BLaER1 (cell line): Measurements from ENCODE around the gene ST3GAL6.

Experiments used
- H3K27ac ChIP-seq: shearing (Covaris generic); formaldehyde crosslinking; 2 replicates; pipeline ENCODE4 v1.8.1; 2022
- H3K27me3 ChIP-seq: shearing (Covaris generic); formaldehyde crosslinking; 2 replicates; pipeline ENCODE4 v1.8.1; 2022
- H3K36me3 ChIP-seq: shearing (Covaris generic); formaldehyde crosslinking; 2 replicates; pipeline ENCODE4 v1.8.1; 2022
- H3K4me1 ChIP-seq: shearing (Covaris generic); formaldehyde crosslinking; 2 replicates; pipeline ENCODE4 v1.8.1; 2022
- H3K4me2 ChIP-seq: shearing (Covaris generic); formaldehyde crosslinking; 2 replicates; pipeline ENCODE4 v1.8.1; 2022
- H3K4me3 ChIP-seq: shearing (Covaris generic); formaldehyde crosslinking; 2 replicates; pipeline ENCODE4 v1.8.1; 2022
- H3K9ac ChIP-seq: shearing (Covaris generic); formaldehyde crosslinking; 2 replicates; pipeline ENCODE4 v1.8.1; 2022
- H3K9me3 ChIP-seq: shearing (Covaris generic); formaldehyde crosslinking; 2 replicates; pipeline ENCODE4 v1.8.1; 2022
- H4K20me1 ChIP-seq: shearing (Covaris generic); formaldehyde crosslinking; 2 replicates; pipeline ENCODE4 v1.8.1; 2022
- Cebpa-rat ChIP-seq: shearing (Covaris generic); IDR thresholded peaks from 2 replicates; pipeline ENCODE4 v1.8.1; 2022

ST3GAL6 gene

GRCh38 chr3:98780343-98780742 lies 17.2 kb downstream of the ST3GAL6 start:
- no peak overlapping the region for H3K27ac ChIP-seq
- no peaks in the 10 kb centered on the region for H3K36me3 ChIP-seq
- H3K4me3 ChIP-seq, result no peak overlapping the region
- no peak overlapping the region for H3K9ac ChIP-seq
- no peak overlapping the region for H3K4me2 ChIP-seq
- no peaks in the 10 kb centered on the region for H3K9me3 ChIP-seq
- H3K4me1 ChIP-seq, result no peaks in the 10 kb centered on the region
- no peaks in the 10 kb centered on the region for H4K20me1 ChIP-seq
- TF ChIP-seq Cebpa-rat, result no peak
- H3K27me3 ChIP-seq, result no peaks in the 10 kb centered on the region

- Histone ChIP-seq H3K4me1 (no peaks in the 10 kb centered on the region), H3K4me3 (no peak overlapping the region), H3K9ac (no peak overlapping the region), H4K20me1 (no peaks in the 10 kb centered on the region), H3K27me3 (no peaks in the 10 kb centered on the region), H3K9me3 (no peaks in the 10 kb centered on the region), H3K36me3 (no peaks in the 10 kb centered on the region), H3K27ac (no peak overlapping the region), H3K4me2 (no peak overlapping the region)
- no peak for TF ChIP-seq Cebpa-rat
Observed at GRCh38 chr3:98782824-98783500, 19.8 kb downstream of the ST3GAL6 start.

- H3K36me3 ChIP-seq, result no peaks in the 10 kb centered on the region
- no peaks in the 10 kb centered on the region for H3K27me3 ChIP-seq
- H3K27ac ChIP-seq, result no peak overlapping the region
- H3K9ac ChIP-seq, result no peak overlapping the region
- TF ChIP-seq Cebpa-rat, result no peak
- no peaks in the 10 kb centered on the region for H3K4me1 ChIP-seq
- H3K9me3 ChIP-seq, result no peaks in the 10 kb centered on the region
- H3K4me3 ChIP-seq, result no peak overlapping the region
- H3K4me2 ChIP-seq, result no peak overlapping the region
- H4K20me1 ChIP-seq, result no peaks in the 10 kb centered on the region
Observed at GRCh38 chr3:98784042-98784441, 20.9 kb downstream of the ST3GAL6 start.

DNA sequence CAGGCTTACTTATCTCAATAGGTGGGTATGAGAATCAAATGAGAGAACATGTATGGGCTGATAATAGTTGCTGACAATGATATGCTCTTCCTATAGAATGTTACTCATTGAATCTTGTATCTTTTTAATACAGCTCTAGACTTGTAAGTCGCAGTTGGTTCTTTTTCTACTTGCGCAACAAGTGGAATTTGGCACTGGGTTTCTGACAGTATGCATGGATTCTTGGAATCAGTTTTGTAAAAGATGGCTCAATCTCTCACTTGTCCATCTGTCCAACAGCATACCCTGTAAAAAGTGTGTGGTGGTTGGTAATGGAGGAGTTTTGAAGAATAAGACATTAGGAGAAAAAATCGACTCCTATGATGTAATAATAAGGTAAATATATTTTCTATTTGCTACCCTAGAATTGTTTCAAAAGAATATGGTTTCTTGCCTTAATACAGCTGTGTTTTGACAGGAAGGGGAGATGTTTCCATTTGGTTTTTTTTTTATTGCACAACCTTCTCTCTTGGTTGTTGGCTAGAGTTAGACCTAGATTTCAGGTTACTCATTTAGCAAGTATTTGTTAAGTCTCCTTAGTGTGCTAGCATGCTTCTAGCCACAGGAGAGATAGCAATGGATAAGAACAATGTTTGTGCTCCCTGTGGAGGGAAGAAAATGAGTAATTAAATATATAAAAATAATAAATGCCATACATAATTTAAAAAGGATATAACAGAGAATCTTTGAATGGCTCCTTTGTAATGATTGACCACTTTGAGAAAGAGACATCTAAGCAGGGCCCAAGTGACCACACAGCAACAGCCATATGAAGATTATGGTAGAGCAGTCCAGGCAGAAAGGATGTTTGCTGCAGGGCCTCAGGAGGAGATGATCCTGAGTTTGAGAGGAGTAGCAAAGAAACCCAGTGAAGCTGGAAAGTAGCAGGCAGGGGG lies 21.8 kb downstream of the ST3GAL6 start:
- Histone ChIP-seq H3K4me3 (no peak overlapping the region), H3K27ac (no peak overlapping the region), H3K4me2 (no peak overlapping the region), H4K20me1 (no peaks in the 10 kb centered on the region), H3K4me1 (no peaks in the 10 kb centered on the region), H3K9ac (no peak overlapping the region), H3K9me3 (no peaks in the 10 kb centered on the region), H3K36me3 (no peaks in the 10 kb centered on the region), H3K27me3 (no peaks in the 10 kb centered on the region)
- TF ChIP-seq Cebpa-rat, result no peak

GRCh38 chr3:98786364-98787006 lies 23.3 kb downstream of the ST3GAL6 start:
- Histone ChIP-seq H3K9me3 (no peaks in the 10 kb centered on the region), H3K4me3 (no peak overlapping the region), H3K4me2 (no peak overlapping the region), H3K9ac (no peak overlapping the region), H4K20me1 (no peaks in the 10 kb centered on the region), H3K36me3 (no peaks in the 10 kb centered on the region), H3K27me3 (no peaks in the 10 kb centered on the region), H3K4me1 (no peaks in the 10 kb centered on the region), H3K27ac (no peak overlapping the region)
- no peak for TF ChIP-seq Cebpa-rat

DNA sequence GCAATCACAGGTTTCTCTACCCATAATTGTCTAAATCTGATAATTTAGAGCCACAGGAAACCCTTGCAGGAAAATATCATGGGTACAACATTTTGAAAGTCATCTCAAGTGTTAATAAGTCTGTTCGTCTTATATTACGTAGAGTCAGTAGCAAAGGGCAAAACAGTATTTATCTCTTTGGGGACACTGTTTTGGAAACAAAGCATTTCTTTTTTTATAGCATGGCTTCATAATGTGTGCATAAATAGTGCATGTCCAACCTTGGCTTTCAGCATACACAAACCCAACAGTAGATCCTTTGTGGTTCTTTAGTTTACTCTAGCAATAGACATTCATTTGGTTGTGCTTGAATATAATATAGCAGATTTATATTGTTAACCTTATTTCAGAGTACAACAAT lies 24.0 kb downstream of the ST3GAL6 start:
- TF ChIP-seq Cebpa-rat, result no peak
- no peak overlapping the region for H3K27ac ChIP-seq
- no peaks in the 10 kb centered on the region for H4K20me1 ChIP-seq
- no peaks in the 10 kb centered on the region for H3K36me3 ChIP-seq
- no peaks in the 10 kb centered on the region for H3K4me1 ChIP-seq
- H3K4me2 ChIP-seq, result no peak overlapping the region
- no peak overlapping the region for H3K9ac ChIP-seq
- H3K9me3 ChIP-seq, result no peaks in the 10 kb centered on the region
- H3K4me3 ChIP-seq, result no peak overlapping the region
- H3K27me3 ChIP-seq, result no peaks in the 10 kb centered on the region

DNA sequence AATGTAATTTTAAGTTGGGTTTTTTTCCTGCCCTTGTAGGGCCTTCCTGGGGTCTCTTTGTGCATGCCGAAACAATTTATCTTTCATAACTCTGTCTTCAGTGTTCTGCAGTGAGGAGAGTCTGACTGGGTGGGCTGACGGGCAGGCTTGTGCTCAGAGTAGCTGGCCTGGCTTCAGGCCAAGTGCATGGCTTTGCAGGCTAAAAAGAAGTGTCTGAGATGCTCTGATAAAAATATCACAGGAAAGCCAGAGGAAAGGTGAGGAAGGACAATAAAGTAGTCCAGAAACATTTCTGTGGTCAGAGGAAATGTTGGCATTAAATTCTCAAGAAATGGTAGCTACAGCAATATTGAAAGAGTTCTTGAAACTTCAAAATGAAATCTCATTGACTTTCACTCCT lies 25.5 kb downstream of the ST3GAL6 start:
- no peaks in the 10 kb centered on the region for H3K36me3 ChIP-seq
- no peak overlapping the region for H3K27ac ChIP-seq
- H3K4me1 ChIP-seq, result no peaks in the 10 kb centered on the region
- no peak overlapping the region for H3K4me2 ChIP-seq
- H4K20me1 ChIP-seq, result no peaks in the 10 kb centered on the region
- no peak overlapping the region for H3K9ac ChIP-seq
- H3K4me3 ChIP-seq, result no peak overlapping the region
- TF ChIP-seq Cebpa-rat, result no peak
- no peaks in the 10 kb centered on the region for H3K27me3 ChIP-seq
- no peaks in the 10 kb centered on the region for H3K9me3 ChIP-seq

GRCh38 chr3:98791341-98792325 lies 28.5 kb downstream of the ST3GAL6 start:
- TF ChIP-seq Cebpa-rat, result no peak

GRCh38 chr3:98793971-98794370 lies 30.8 kb downstream of the ST3GAL6 start:
- H3K27ac ChIP-seq, result no peak overlapping the region
- no peaks in the 10 kb centered on the region for H4K20me1 ChIP-seq
- no peak overlapping the region for H3K4me2 ChIP-seq
- no peak overlapping the region for H3K9ac ChIP-seq
- no peak for TF ChIP-seq Cebpa-rat
- no peaks in the 10 kb centered on the region for H3K9me3 ChIP-seq
- H3K4me1 ChIP-seq, result no peaks in the 10 kb centered on the region
- peaks cover 4% of the 10 kb centered on the region; the same call in 1 of the 2 replicates for H3K36me3 ChIP-seq
- no peaks in the 10 kb centered on the region for H3K27me3 ChIP-seq
- no peak overlapping the region for H3K4me3 ChIP-seq

More at GRCh38 chr3:98791341-98792325, 28.5 kb downstream of the ST3GAL6 start:
- no peak overlapping the region for H3K9ac ChIP-seq
- H3K4me2 ChIP-seq, result no peak overlapping the region
- no peaks in the 10 kb centered on the region for H3K4me1 ChIP-seq
- no peaks in the 10 kb centered on the region for H3K27me3 ChIP-seq
- H3K36me3 ChIP-seq, result peaks cover 4% of the 10 kb centered on the region; the same call in 1 of the 2 replicates
- no peak overlapping the region for H3K4me3 ChIP-seq
- no peaks in the 10 kb centered on the region for H4K20me1 ChIP-seq
- H3K9me3 ChIP-seq, result no peaks in the 10 kb centered on the region
- no peak overlapping the region for H3K27ac ChIP-seq
